H1 (cell line): ENCODE measurements around the gene WDR7. TPM values are rescaled to one million over a fixed set of nuclear protein-coding genes. Genes with fewer than 3 reads are reported as not detected.
A peak's percentile ranks its signal among the peaks of the same experiment; 100 is the strongest.

Source experiments
- CTCF ChIA-PET: fragments of 300-600 bp; sonication (Branson Sonifier 250); formaldehyde crosslinking; loops from one replicate; lab custom pipeline; 2021; ENCODE audit not compliant: partially characterized antibody; lab: Charles Lee
- POLR2A ChIA-PET: fragments of 300-600 bp; sonication (Branson Sonifier 250); formaldehyde crosslinking; loops from one replicate; lab custom pipeline; 2021; ENCODE audit warnings: inconsistent platforms; ENCODE audit not compliant: partially characterized antibody; lab: Charles Lee
- DNase-seq, 2 experiments: peaks; one replicate each; pipeline versions ENCODE4 v3.0.0 to v3.0.0-alpha.2; 2010 to 2022; ENCODE audit warnings: low spot score in 2 of 2, low read depth in 1 of 2, mixed read lengths in 1 of 2
- FAIRE-seq: peaks from 2 replicates; lab custom pipeline; 2011; peaks lifted over from hg19 to GRCh38; lab: Jason Lieb, UNC
- H2AFZ ChIP-seq: 2 replicates; pipeline ENCODE4 v1.8.1; 2012; ENCODE audit warnings: low read length, inconsistent platforms
- H2AK5ac ChIP-seq: 2 replicates; pipeline ENCODE4 v1.6.1; 2013; ENCODE audit warnings: low read depth, low read length
- H2BK120ac ChIP-seq: replicated peaks from 2 replicates; pipeline ENCODE3; 2013; ENCODE audit warnings: low read depth, low read length, inconsistent platforms
- H2BK12ac ChIP-seq: 2 replicates; pipeline ENCODE4 v1.6.1; 2013; ENCODE audit warnings: low read depth, low read length
- H2BK15ac ChIP-seq: 2 replicates; pipeline ENCODE4 v1.6.1; 2013; ENCODE audit warnings: low read length
- H2BK20ac ChIP-seq: 2 replicates; pipeline ENCODE4 v1.6.1; 2013; ENCODE audit warnings: low read length
- H2BK5ac ChIP-seq: 2 replicates; pipeline ENCODE4 v1.6.1; 2013; ENCODE audit warnings: low read depth, low read length
- H3K14ac ChIP-seq: 2 replicates; pipeline ENCODE4 v1.6.1; 2013; ENCODE audit warnings: inconsistent platforms; ENCODE audit not compliant: insufficient read length
- H3K18ac ChIP-seq: 2 replicates; pipeline ENCODE4 v1.6.1; 2013; ENCODE audit warnings: low read length; ENCODE audit errors: extremely low read depth
- H3K23ac ChIP-seq: 2 replicates; pipeline ENCODE4 v1.6.1; 2013; ENCODE audit warnings: inconsistent platforms; ENCODE audit not compliant: insufficient read length
- H3K23me2 ChIP-seq: 2 replicates; pipeline ENCODE4 v1.6.1; 2013; ENCODE audit warnings: low read depth, low read length
- H3K27ac ChIP-seq: 2 replicates; pipeline ENCODE4 v1.6.1; 2011; ENCODE audit warnings: low read depth, low read length, inconsistent platforms
- H3K27me3 ChIP-seq, 4 experiments: replicated peaks in 1 of 4; 1 replicate in 1 of 4; 2 replicates in 3 of 4; pipeline versions ENCODE4 v1.6.1 to v1.8.1; 2011 to 2013; ENCODE audit warnings: low read length in 3 of 4, mild to moderate bottlenecking in 3 of 4, inconsistent platforms in 2 of 4, mixed read lengths in 2 of 4, moderate library complexity in 1 of 4; ENCODE audit not compliant: control insufficient read depth in 3 of 4, insufficient read depth in 3 of 4; ENCODE audit errors: extremely low read depth in 1 of 4
- H3K36me3 ChIP-seq, 4 experiments: 2 replicates each; pipeline versions ENCODE4 v1.6.1 to v1.8.1; 2011 to 2013; ENCODE audit warnings: mild to moderate bottlenecking in 4 of 4, low read length in 3 of 4, moderate library complexity in 2 of 4, control low read depth in 1 of 4, inconsistent platforms in 1 of 4; ENCODE audit not compliant: insufficient read depth in 4 of 4, control insufficient read depth in 2 of 4
- H3K4ac ChIP-seq: replicated peaks from 2 replicates; pipeline ENCODE3; 2013; ENCODE audit warnings: low read length, low read depth, mixed read lengths, inconsistent platforms; ENCODE audit not compliant: insufficient read length
- H3K4me1 ChIP-seq, 4 experiments: replicated peaks in 1 of 4; 1 replicate in 1 of 4; 2 replicates in 3 of 4; pipeline versions ENCODE4 v1.6.1 to v1.8.1; 2011 to 2013; ENCODE audit warnings: low read length in 3 of 4, inconsistent platforms in 2 of 4, mixed read lengths in 1 of 4; ENCODE audit not compliant: insufficient read depth in 4 of 4, control insufficient read depth in 3 of 4
- H3K4me2 ChIP-seq, 2 experiments: 2 replicates each; pipeline versions ENCODE4 v1.6.1 to v1.8.1; 2011 to 2013; ENCODE audit warnings: low read depth in 2 of 2, low read length in 2 of 2, control low read depth in 1 of 2, inconsistent platforms in 1 of 2, mild to moderate bottlenecking in 1 of 2; ENCODE audit not compliant: insufficient read depth in 1 of 2
- H3K4me3 ChIP-seq, 4 experiments: fragments of 200-600, 300-600 bp in 1 of 4; sonication (generic), shearing (Covaris generic), sonication (Bioruptor Twin) in 1 of 4; 2 replicates each; pipeline versions ENCODE4 v1.5.1 to v1.8.1; 2011 to 2016; ENCODE audit warnings: low read length in 4 of 4, low read depth in 3 of 4, control low read depth in 2 of 4, inconsistent platforms in 2 of 4, mild to moderate bottlenecking in 2 of 4, mixed read lengths in 1 of 4, moderate library complexity in 1 of 4; ENCODE audit not compliant: insufficient read depth in 2 of 4; ENCODE audit errors: extremely low read depth in 1 of 4
- H3K56ac ChIP-seq: replicated peaks from 2 replicates; pipeline ENCODE3; 2013; ENCODE audit warnings: low read depth, mild to moderate bottlenecking, mixed read lengths, low read length, inconsistent platforms; ENCODE audit not compliant: insufficient read length
- H3K79me1 ChIP-seq: 2 replicates; pipeline ENCODE4 v1.6.1; 2013; ENCODE audit warnings: low read depth, low read length, control low read depth
- H3K79me2 ChIP-seq, 2 experiments: 2 replicates each; pipeline versions ENCODE4 v1.6.1 to v1.8.1; 2012 to 2013; ENCODE audit warnings: low read length in 2 of 2, mild to moderate bottlenecking in 2 of 2, inconsistent platforms in 1 of 2; ENCODE audit not compliant: insufficient read depth in 2 of 2, control insufficient read depth in 1 of 2
- H3K9ac ChIP-seq, 4 experiments: replicated peaks in 1 of 4; 1 replicate in 1 of 4; 2 replicates in 3 of 4; pipeline versions ENCODE4 v1.6.1 to v1.8.1; 2011 to 2013; ENCODE audit warnings: low read depth in 3 of 4, low read length in 3 of 4, control low read depth in 2 of 4, mild to moderate bottlenecking in 2 of 4, moderate library complexity in 2 of 4, inconsistent platforms in 1 of 4; ENCODE audit errors: extremely low read depth in 1 of 4
- H3K9me3 ChIP-seq, 2 experiments: 2 replicates each; pipeline versions ENCODE4 v1.6.1 to v1.8.1; 2012 to 2013; ENCODE audit warnings: mild to moderate bottlenecking in 2 of 2, moderate library complexity in 2 of 2, control low read depth in 1 of 2, inconsistent platforms in 1 of 2, low read depth in 1 of 2, low read length in 1 of 2, mixed read lengths in 1 of 2; ENCODE audit not compliant: insufficient read depth in 2 of 2
- H4K20me1 ChIP-seq, 2 experiments: replicated peaks in 1 of 2; 2 replicates each; pipeline versions ENCODE3 to v1.8.1; 2011 to 2013; ENCODE audit warnings: inconsistent platforms in 2 of 2, low read length in 2 of 2, mild to moderate bottlenecking in 1 of 2; ENCODE audit not compliant: insufficient read depth in 2 of 2, control insufficient read depth in 1 of 2
- H4K5ac ChIP-seq: 2 replicates; pipeline ENCODE4 v1.6.1; 2013; ENCODE audit warnings: low read length, low read depth, mixed read lengths, inconsistent platforms; ENCODE audit not compliant: insufficient read length
- H4K8ac ChIP-seq: 2 replicates; pipeline ENCODE4 v1.8.0; 2013; ENCODE audit warnings: mild to moderate bottlenecking, moderate library complexity, low read length, inconsistent platforms; ENCODE audit not compliant: insufficient read depth; ENCODE audit errors: extremely low read depth
- H4K91ac ChIP-seq: replicated peaks from 2 replicates; pipeline ENCODE3; 2013; ENCODE audit warnings: low read length, mixed read lengths, inconsistent platforms; ENCODE audit not compliant: insufficient read length
- ASH2L ChIP-seq: fragments of 200-600, 300-600 bp; sonication (generic); IDR thresholded peaks from one replicate; pipeline ENCODE4 v1.7.1; 2017; ENCODE audit warnings: low read length
- BCL11A ChIP-seq, 2 experiments: IDR thresholded peaks; one replicate each; pipeline ENCODE4 v1.6.1; 2011; ENCODE audit warnings: low read depth in 2 of 2, low read length in 2 of 2, mild to moderate bottlenecking in 2 of 2
- BRCA1 ChIP-seq: IDR thresholded peaks from 2 replicates; pipeline ENCODE4 v1.6.1; 2012; ENCODE audit warnings: low read depth, low read length, improper control_type of control experiment
- CREB1 ChIP-seq: IDR thresholded peaks from 2 replicates; pipeline ENCODE4 v1.6.1; 2012; ENCODE audit warnings: inconsistent platforms
- HDAC6 ChIP-seq: IDR thresholded peaks from one replicate; pipeline ENCODE4 v1.7.1; 2012; ENCODE audit warnings: low read depth, mild to moderate bottlenecking, inconsistent platforms, low read length, moderate library complexity
- JUND ChIP-seq: IDR thresholded peaks from 2 replicates; pipeline ENCODE4 v1.6.1; 2011; ENCODE audit warnings: mild to moderate bottlenecking, improper control_type of control experiment, low read length
- NANOG ChIP-seq: IDR thresholded peaks from 2 replicates; pipeline ENCODE4 v1.6.1; 2011; ENCODE audit warnings: low read length, low read depth, mild to moderate bottlenecking, inconsistent platforms; ENCODE audit not compliant: insufficient read depth, poor library complexity, severe bottlenecking
- NRF1 ChIP-seq: IDR thresholded peaks from 2 replicates; pipeline ENCODE4 v1.6.1; 2011; ENCODE audit warnings: mild to moderate bottlenecking, low read depth, low read length, improper control_type of control experiment
- RAD21 ChIP-seq, 2 experiments: IDR thresholded peaks in 1 of 2; conservative IDR thresholded peaks in 1 of 2; 2 replicates each; pipeline ENCODE4 v1.6.1; 2011; ENCODE audit warnings: low read depth in 2 of 2, low read length in 2 of 2, improper control_type of control experiment in 1 of 2, inconsistent platforms in 1 of 2, mild to moderate bottlenecking in 1 of 2, moderate library complexity in 1 of 2
- RBBP5 ChIP-seq: IDR thresholded peaks from 2 replicates; pipeline ENCODE4 v1.7.1; 2012; ENCODE audit warnings: low read depth, mild to moderate bottlenecking, inconsistent platforms, low read length, moderate library complexity, borderline replicate concordance
- RXRA ChIP-seq: IDR thresholded peaks from 2 replicates; pipeline ENCODE4 v1.6.1; 2011; ENCODE audit warnings: low read depth, mild to moderate bottlenecking, low read length, moderate library complexity; ENCODE audit not compliant: insufficient read depth
- SRF ChIP-seq: IDR thresholded peaks from 2 replicates; pipeline ENCODE4 v1.6.1; 2011; ENCODE audit warnings: mild to moderate bottlenecking, low read depth, low read length, moderate library complexity
- TEAD4 ChIP-seq: IDR thresholded peaks from 2 replicates; pipeline ENCODE4 v1.6.1; 2012; ENCODE audit warnings: low read depth, low read length, inconsistent platforms, mixed read lengths
- YY1 ChIP-seq: IDR thresholded peaks from 2 replicates; pipeline ENCODE4 v1.6.1; 2011; ENCODE audit warnings: low read depth, mild to moderate bottlenecking, low read length
- WGBS, 2 experiments: shearing (Covaris generic) in 1 of 2; methylation state at CpG; one replicate each; pipeline versions ENCODE4 v1.1.6 to v1.1.7; 2013 to 2015; ENCODE audit warnings: low lambda C conversion rate in 2 of 2, mixed read lengths in 2 of 2, inconsistent platforms in 1 of 2, low coverage in 1 of 2, missing lambda C conversion rate in 1 of 2; ENCODE audit not compliant: insufficient replicate concordance in 2 of 2, insufficient coverage in 1 of 2, insufficient read length in 1 of 2; ENCODE audit errors: extremely low coverage in 1 of 2, missing lambda C conversion rate in 1 of 2; 5-methylcytosine and 5-hydroxymethylcytosine counted together
- polyA plus RNA-seq, 7 experiments: library from polyadenylated mRNA; depleted of rRNA in 3 of 7; stranded (reverse) in 5 of 7; unstranded in 2 of 7; fragments of >200 nt in 5 of 7; fragments of 200-250 nt in 2 of 7; gene quantifications; 1 replicate in 5 of 7; 2 replicates in 1 of 7; 4 replicates in 1 of 7; pipeline versions ENCODE4 v1.2.1 to v1.2.3, GENCODE V29; 2011 to 2013; ENCODE audit warnings: missing spikeins in 2 of 7, mixed read lengths in 2 of 7
- total RNA-seq: library from RNA; stranded (reverse); fragmentation: NEBNext Ultra II Directional; extraction: Animal tissue kit (Norgen Biotek cat#: 25700); gene quantifications from 2 replicates; pipeline ENCODE4 v1.2.1, GENCODE V29; 2021
- TF ChIP-seq, protein P1 (sequence below): IDR thresholded peaks from 2 replicates; pipeline ENCODE4 v1.6.1; 2012; ENCODE audit warnings: inconsistent platforms

Gene WDR7
- total and polyA plus RNA-seq, 2 of the 8 experiments (the other 6 are each of a cell fraction or from before 2014, with no cell fraction given), result 5.5 to 15.2 TPM

- no peak overlapping the region for H2BK5ac ChIP-seq
- 97% methylated on average over 4 of the region's 5 CpGs; no CpG with 5 or more reads in 1 of the 2 experiments for WGBS, 2 experiments
These were observed 161.5 kb downstream of the WDR7 start for GRCh38 chr18:56812674-56813073.

More at GRCh38 chr18:56812674-56813073, 161.5 kb downstream of the WDR7 start:
- FAIRE-seq (no peak), DNase-seq (no peak)
- Histone ChIP-seq H3K36me3 (no peaks in the 10 kb centered on the region), H2BK120ac (no peak overlapping the region), H3K79me1 (no peaks in the 10 kb centered on the region; the same call in 1 of the 2 replicates), H3K4me2 (no peak overlapping the region), H3K4ac (no peak overlapping the region), H2BK12ac (no peak overlapping the region; the same call in 1 of the 2 replicates), H3K4me3 (no peak overlapping the region), H3K9me3 (no peaks in the 10 kb centered on the region), H3K9ac (no peak overlapping the region), H3K79me2 (no peaks in the 10 kb centered on the region), H4K8ac (no peak overlapping the region), H3K56ac (no peak overlapping the region), H4K91ac (no peak overlapping the region), H3K18ac (no peak overlapping the region), H4K20me1 (no peaks in the 10 kb centered on the region), H3K4me1 (no peaks in the 10 kb centered on the region), H3K14ac (no peak overlapping the region), H2BK20ac (no peak overlapping the region), H3K23ac (no peak overlapping the region), H2AK5ac (no peak overlapping the region), H3K27me3 (no peaks in the 10 kb centered on the region), H2AFZ (no peak overlapping the region), H3K27ac (peak overlapping the region; percentile 37; the same call in 1 of the 2 replicates), H3K23me2 (no peaks in the 10 kb centered on the region), H4K5ac (no peak overlapping the region), H2BK15ac (no peak overlapping the region)
- ChIA-PET CTCF (interaction anchor here (0.6 kb wide), 1 partner anchor 203 kb away, joined by 3 read pairs; no protein-coding TSS in a partner anchor), POLR2A (no interaction called here)
- TF ChIP-seq RAD21 (IDR thresholded peaks at IDR 0.05 in 1 of 2, conservative IDR thresholded peaks at IDR 0.05 in 1 of 2; ENCODE audit: low read depth in 2 of 2, low read length in 2 of 2) (no peak), NRF1 (no peak), SRF (no peak), RXRA (no peak), YY1 (no peak), BCL11A (IDR thresholded peaks at IDR 0.05; ENCODE audit: low read depth in 2 of 2, low read length in 2 of 2) (no peak), CREB1 (no peak), BRCA1 (no peak), NANOG (no peak), RBBP5 (no peak), JUND (no peak), ASH2L (no peak), TEAD4 (no peak), HDAC6 (no peak)
- TF ChIP-seq, protein P1, sequence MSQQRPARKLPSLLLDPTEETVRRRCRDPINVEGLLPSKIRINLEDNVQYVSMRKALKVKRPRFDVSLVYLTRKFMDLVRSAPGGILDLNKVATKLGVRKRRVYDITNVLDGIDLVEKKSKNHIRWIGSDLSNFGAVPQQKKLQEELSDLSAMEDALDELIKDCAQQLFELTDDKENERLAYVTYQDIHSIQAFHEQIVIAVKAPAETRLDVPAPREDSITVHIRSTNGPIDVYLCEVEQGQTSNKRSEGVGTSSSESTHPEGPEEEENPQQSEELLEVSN, result no peak
